WTC11 (cell line): ENCODE results near the gene KRTAP5-3. TPM values are rescaled to one million over a fixed set of nuclear protein-coding genes. Genes with fewer than 3 reads are reported as not detected.
"Not testable (repeated sequence)": the region's sequence is repeated elsewhere in the genome, so short reads cannot be mapped to it uniquely, and the experiment has no call there.

Experiments used
- ATAC-seq: fragments of 200-7000 bp; cut with Tn5 transposase; 2 replicates; pipeline ENCODE4 v1.10.0; 2021; ENCODE audit warnings: mild to moderate bottlenecking, moderate library complexity
- CTCF ChIA-PET: fragments of 300-600 bp; sonication (Branson Sonifier 250); formaldehyde crosslinking; loops from one replicate; lab custom pipeline; 2021; ENCODE audit warnings: antibody characterized with exemption; lab: Charles Lee
- POLR2A ChIA-PET: fragments of 350-600 bp; sonication (Branson Sonifier 250); formaldehyde crosslinking; loops from one replicate; lab custom pipeline; 2021; ENCODE audit warnings: antibody characterized with exemption; lab: Charles Lee
- DNase-seq: peaks from one replicate; pipeline ENCODE4 v3.0.0; 2021; ENCODE audit warnings: low spot score
- H3K27ac Mint-ChIP-seq: 2 replicates; pipeline ENCODE4 v1.8.0; 2021; ENCODE audit warnings: mixed read lengths
- H3K27me3 Mint-ChIP-seq: 2 replicates; pipeline ENCODE4 v1.8.0; 2021; ENCODE audit warnings: low read depth, mild to moderate bottlenecking, moderate library complexity, mixed read lengths
- H3K36me3 Mint-ChIP-seq: 2 replicates; pipeline ENCODE4 v1.8.0; 2021; ENCODE audit warnings: mixed read lengths
- H3K4me1 Mint-ChIP-seq: 2 replicates; pipeline ENCODE4 v1.8.0; 2022; ENCODE audit warnings: mixed read lengths
- H3K4me3 Mint-ChIP-seq: 2 replicates; pipeline ENCODE4 v1.8.0; 2021; ENCODE audit warnings: mild to moderate bottlenecking, moderate library complexity, mixed read lengths
- H3K9me3 Mint-ChIP-seq: 2 replicates; pipeline ENCODE4 v1.8.0; 2021; ENCODE audit warnings: mixed read lengths
- CREM ChIP-seq: sonication (generic); formaldehyde crosslinking; IDR thresholded peaks from 2 replicates; pipeline ENCODE4 v1.8.1; 2022; ENCODE audit warnings: mild to moderate bottlenecking, missing genetic modification reagents, moderate library complexity
- ELF4 ChIP-seq: sonication (generic); formaldehyde crosslinking; IDR thresholded peaks from 2 replicates; pipeline ENCODE4 v1.8.1; 2022; ENCODE audit warnings: low read depth, mild to moderate bottlenecking, moderate library complexity, missing genetic modification reagents
- IRF2 ChIP-seq: sonication (generic); formaldehyde crosslinking; IDR thresholded peaks from 2 replicates; pipeline ENCODE4 v1.8.0; 2022; ENCODE audit warnings: low read depth, missing genetic modification reagents, borderline replicate concordance
- JAZF1 ChIP-seq: fragments of 250-450 bp; sonication (Bioruptor Pico); IDR thresholded peaks from 2 replicates; pipeline ENCODE4 v1.9.0; 2021; ENCODE audit warnings: moderate library complexity, mild to moderate bottlenecking, inconsistent platforms
- NFYB ChIP-seq: sonication (generic); formaldehyde crosslinking; conservative IDR thresholded peaks from 2 replicates; pipeline ENCODE4 v1.8.0; 2022; ENCODE audit warnings: low read depth, missing genetic modification reagents
- OVOL2 ChIP-seq: fragments of 250-450 bp; sonication (Bioruptor Pico); IDR thresholded peaks from 2 replicates; pipeline ENCODE4 v1.9.0; 2021; ENCODE audit warnings: mild to moderate bottlenecking, borderline replicate concordance
- SMAD3 ChIP-seq: sonication (generic); formaldehyde crosslinking; IDR thresholded peaks from 2 replicates; pipeline ENCODE4 v1.8.0; 2022; ENCODE audit warnings: missing genetic modification reagents, mild to moderate bottlenecking, borderline replicate concordance
- TP53 ChIP-seq: sonication (generic); formaldehyde crosslinking; IDR thresholded peaks from 2 replicates; pipeline ENCODE4 v1.8.1; 2023; ENCODE audit warnings: mild to moderate bottlenecking, missing genetic modification reagents
- total RNA-seq: library from RNA; stranded (reverse); gene quantifications from 3 replicates; pipeline ENCODE4 v1.2.3, GENCODE V29; 2021
- TF ChIP-seq, protein P1 (sequence below): fragments of 250-450 bp; sonication (Bioruptor Pico); IDR thresholded peaks from 2 replicates; pipeline ENCODE4 v1.9.0; 2021; ENCODE audit warnings: mild to moderate bottlenecking
- TF ChIP-seq, protein P2 (sequence below): sonication (generic); formaldehyde crosslinking; IDR thresholded peaks from 2 replicates; pipeline ENCODE4 v1.8.1; 2022; ENCODE audit warnings: mild to moderate bottlenecking, missing genetic modification reagents, moderate library complexity, borderline replicate concordance
- TF ChIP-seq, protein P3 (sequence below): sonication (generic); formaldehyde crosslinking; IDR thresholded peaks from 2 replicates; pipeline ENCODE4 v1.8.1; 2022; ENCODE audit warnings: low read depth, mild to moderate bottlenecking, moderate library complexity, missing genetic modification reagents, borderline replicate concordance
- TF ChIP-seq, protein P4 (sequence below): sonication (generic); formaldehyde crosslinking; IDR thresholded peaks from 2 replicates; pipeline ENCODE4 v1.8.0; 2022; ENCODE audit warnings: missing genetic modification reagents
- TF ChIP-seq, protein P5 (sequence below): sonication (generic); formaldehyde crosslinking; IDR thresholded peaks from 2 replicates; pipeline ENCODE4 v1.8.1; 2022; ENCODE audit warnings: missing genetic modification reagents, borderline replicate concordance
- TF ChIP-seq, protein P6 (sequence below): fragments of 250-450 bp; sonication (Bioruptor Pico); IDR thresholded peaks from 2 replicates; pipeline ENCODE4 v1.8.0; 2021; ENCODE audit warnings: mild to moderate bottlenecking
- TF ChIP-seq, protein P7 (sequence below): sonication (generic); formaldehyde crosslinking; IDR thresholded peaks from 2 replicates; pipeline ENCODE4 v1.8.1; 2023; ENCODE audit warnings: mild to moderate bottlenecking, missing genetic modification reagents, moderate library complexity

KRTAP5-3 gene
- total RNA-seq, 1 experiment from 2014 or later, result not detected

DNA sequence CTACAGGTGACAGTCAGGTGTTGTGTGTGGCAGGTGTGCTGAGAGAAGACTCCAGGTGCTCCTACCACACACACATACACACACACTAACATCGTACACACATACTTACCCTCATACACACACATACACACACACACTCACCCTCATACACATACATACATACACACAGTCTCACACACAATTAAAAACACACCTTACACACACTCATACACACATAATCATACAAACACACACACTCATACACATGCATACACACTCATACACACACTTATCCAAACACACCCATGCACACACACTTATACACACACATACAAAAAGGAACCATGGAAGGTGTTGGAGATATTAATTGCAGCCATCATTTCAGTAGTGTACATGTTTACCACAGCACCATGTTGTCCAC, 4.6 kb downstream of the KRTAP5-3 start (continued):
- TF ChIP-seq, protein P1, sequence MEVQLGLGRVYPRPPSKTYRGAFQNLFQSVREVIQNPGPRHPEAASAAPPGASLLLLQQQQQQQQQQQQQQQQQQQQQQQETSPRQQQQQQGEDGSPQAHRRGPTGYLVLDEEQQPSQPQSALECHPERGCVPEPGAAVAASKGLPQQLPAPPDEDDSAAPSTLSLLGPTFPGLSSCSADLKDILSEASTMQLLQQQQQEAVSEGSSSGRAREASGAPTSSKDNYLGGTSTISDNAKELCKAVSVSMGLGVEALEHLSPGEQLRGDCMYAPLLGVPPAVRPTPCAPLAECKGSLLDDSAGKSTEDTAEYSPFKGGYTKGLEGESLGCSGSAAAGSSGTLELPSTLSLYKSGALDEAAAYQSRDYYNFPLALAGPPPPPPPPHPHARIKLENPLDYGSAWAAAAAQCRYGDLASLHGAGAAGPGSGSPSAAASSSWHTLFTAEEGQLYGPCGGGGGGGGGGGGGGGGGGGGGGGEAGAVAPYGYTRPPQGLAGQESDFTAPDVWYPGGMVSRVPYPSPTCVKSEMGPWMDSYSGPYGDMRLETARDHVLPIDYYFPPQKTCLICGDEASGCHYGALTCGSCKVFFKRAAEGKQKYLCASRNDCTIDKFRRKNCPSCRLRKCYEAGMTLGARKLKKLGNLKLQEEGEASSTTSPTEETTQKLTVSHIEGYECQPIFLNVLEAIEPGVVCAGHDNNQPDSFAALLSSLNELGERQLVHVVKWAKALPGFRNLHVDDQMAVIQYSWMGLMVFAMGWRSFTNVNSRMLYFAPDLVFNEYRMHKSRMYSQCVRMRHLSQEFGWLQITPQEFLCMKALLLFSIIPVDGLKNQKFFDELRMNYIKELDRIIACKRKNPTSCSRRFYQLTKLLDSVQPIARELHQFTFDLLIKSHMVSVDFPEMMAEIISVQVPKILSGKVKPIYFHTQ, result no peak
- TF ChIP-seq TP53, result no peak
- TF ChIP-seq, protein P2, sequence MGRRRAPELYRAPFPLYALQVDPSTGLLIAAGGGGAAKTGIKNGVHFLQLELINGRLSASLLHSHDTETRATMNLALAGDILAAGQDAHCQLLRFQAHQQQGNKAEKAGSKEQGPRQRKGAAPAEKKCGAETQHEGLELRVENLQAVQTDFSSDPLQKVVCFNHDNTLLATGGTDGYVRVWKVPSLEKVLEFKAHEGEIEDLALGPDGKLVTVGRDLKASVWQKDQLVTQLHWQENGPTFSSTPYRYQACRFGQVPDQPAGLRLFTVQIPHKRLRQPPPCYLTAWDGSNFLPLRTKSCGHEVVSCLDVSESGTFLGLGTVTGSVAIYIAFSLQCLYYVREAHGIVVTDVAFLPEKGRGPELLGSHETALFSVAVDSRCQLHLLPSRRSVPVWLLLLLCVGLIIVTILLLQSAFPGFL (CRISPR knock-in tag), result no peak
- no peak for TF ChIP-seq SMAD3 (CRISPR knock-in tag)

DNA sequence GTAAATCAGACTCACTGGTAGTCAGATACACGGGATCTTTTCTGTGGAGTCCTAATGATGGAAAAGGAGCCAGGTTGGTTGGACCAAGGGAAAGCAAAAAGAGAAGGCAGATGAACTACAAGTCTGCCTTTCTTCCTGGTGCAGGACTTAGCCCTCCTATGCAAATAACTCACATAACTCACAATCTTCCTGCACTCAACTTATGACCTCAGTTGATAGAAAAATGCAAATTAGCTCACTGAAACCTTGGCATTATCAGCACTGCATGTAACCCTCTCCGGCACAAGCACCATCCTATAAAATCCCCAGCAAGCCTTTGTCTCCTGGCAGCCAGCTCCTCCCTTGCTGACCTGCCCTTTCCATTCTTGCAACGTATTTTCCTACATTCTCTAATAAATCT, 6.6 kb downstream of the KRTAP5-3 start:
- H3K4me3 Mint-ChIP-seq, H3K27ac Mint-ChIP-seq, POLR2A ChIA-PET, ATAC-seq, DNase-seq: not testable (repeated sequence)
- CTCF ChIA-PET, result interaction anchor here (3.2 kb wide), 1 partner anchor 55 kb away, joined by 11 read pairs; no protein-coding TSS in a partner anchor
- H3K27me3 Mint-ChIP-seq, result peaks cover 47% of the 10 kb centered on the region
- peaks cover 40% of the 10 kb centered on the region for H3K9me3 Mint-ChIP-seq
- peaks cover 21% of the 10 kb centered on the region for H3K4me1 Mint-ChIP-seq
- H3K36me3 Mint-ChIP-seq, result peaks cover 36% of the 10 kb centered on the region

DNA sequence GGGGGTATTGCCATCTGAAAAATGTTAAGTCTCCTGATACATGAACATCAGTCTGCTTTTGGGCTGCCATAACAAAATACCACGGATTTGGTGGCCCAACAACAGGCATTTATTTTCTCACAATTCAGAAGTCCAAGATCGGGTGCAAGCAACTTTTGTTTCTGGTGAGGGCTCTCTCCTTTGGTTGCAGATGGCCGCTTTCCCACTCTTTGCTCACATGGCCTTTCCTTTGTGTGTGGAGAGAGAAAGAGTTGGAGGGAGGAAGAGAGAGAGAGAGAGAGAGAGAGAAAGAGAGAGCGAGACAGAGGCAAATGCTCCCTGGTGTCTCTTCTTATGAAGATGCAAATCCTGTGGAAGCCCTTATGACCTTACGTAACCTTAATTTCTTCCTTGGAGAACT, 7.6 kb downstream of the KRTAP5-3 start:
- Mint-ChIP-seq H3K36me3 (peaks cover 36% of the 10 kb centered on the region), H3K9me3 (peaks cover 40% of the 10 kb centered on the region), H3K4me3 (no peak overlapping the region)
- DNase-seq (no peak), ATAC-seq (no peak)
- TF ChIP-seq IRF2 (CRISPR knock-in tag) (no peak), NFYB (CRISPR knock-in tag) (no peak), ELF4 (no peak), CREM (CRISPR knock-in tag) (no peak), OVOL2 (CRISPR knock-in tag) (no peak), JAZF1 (no peak)
- TF ChIP-seq, protein P3, sequence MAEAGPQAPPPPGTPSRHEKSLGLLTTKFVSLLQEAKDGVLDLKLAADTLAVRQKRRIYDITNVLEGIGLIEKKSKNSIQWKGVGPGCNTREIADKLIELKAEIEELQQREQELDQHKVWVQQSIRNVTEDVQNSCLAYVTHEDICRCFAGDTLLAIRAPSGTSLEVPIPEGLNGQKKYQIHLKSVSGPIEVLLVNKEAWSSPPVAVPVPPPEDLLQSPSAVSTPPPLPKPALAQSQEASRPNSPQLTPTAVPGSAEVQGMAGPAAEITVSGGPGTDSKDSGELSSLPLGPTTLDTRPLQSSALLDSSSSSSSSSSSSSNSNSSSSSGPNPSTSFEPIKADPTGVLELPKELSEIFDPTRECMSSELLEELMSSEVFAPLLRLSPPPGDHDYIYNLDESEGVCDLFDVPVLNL (CRISPR knock-in tag), result no peak
- TF ChIP-seq, protein P2 (CRISPR knock-in tag), result no peak
- TF ChIP-seq, protein P4, sequence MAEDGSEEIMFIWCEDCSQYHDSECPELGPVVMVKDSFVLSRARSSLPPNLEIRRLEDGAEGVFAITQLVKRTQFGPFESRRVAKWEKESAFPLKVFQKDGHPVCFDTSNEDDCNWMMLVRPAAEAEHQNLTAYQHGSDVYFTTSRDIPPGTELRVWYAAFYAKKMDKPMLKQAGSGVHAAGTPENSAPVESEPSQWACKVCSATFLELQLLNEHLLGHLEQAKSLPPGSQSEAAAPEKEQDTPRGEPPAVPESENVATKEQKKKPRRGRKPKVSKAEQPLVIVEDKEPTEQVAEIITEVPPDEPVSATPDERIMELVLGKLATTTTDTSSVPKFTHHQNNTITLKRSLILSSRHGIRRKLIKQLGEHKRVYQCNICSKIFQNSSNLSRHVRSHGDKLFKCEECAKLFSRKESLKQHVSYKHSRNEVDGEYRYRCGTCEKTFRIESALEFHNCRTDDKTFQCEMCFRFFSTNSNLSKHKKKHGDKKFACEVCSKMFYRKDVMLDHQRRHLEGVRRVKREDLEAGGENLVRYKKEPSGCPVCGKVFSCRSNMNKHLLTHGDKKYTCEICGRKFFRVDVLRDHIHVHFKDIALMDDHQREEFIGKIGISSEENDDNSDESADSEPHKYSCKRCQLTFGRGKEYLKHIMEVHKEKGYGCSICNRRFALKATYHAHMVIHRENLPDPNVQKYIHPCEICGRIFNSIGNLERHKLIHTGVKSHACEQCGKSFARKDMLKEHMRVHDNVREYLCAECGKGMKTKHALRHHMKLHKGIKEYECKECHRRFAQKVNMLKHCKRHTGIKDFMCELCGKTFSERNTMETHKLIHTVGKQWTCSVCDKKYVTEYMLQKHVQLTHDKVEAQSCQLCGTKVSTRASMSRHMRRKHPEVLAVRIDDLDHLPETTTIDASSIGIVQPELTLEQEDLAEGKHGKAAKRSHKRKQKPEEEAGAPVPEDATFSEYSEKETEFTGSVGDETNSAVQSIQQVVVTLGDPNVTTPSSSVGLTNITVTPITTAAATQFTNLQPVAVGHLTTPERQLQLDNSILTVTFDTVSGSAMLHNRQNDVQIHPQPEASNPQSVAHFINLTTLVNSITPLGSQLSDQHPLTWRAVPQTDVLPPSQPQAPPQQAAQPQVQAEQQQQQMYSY (CRISPR knock-in tag), result no peak
- TF ChIP-seq, protein P5, sequence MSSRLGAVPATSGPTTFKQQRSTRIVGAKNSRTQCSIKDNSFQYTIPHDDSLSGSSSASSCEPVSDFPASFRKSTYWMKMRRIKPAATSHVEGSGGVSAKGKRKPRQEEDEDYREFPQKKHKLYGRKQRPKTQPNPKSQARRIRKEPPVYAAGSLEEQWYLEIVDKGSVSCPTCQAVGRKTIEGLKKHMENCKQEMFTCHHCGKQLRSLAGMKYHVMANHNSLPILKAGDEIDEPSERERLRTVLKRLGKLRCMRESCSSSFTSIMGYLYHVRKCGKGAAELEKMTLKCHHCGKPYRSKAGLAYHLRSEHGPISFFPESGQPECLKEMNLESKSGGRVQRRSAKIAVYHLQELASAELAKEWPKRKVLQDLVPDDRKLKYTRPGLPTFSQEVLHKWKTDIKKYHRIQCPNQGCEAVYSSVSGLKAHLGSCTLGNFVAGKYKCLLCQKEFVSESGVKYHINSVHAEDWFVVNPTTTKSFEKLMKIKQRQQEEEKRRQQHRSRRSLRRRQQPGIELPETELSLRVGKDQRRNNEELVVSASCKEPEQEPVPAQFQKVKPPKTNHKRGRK, result no peak
- TF ChIP-seq, protein P6, sequence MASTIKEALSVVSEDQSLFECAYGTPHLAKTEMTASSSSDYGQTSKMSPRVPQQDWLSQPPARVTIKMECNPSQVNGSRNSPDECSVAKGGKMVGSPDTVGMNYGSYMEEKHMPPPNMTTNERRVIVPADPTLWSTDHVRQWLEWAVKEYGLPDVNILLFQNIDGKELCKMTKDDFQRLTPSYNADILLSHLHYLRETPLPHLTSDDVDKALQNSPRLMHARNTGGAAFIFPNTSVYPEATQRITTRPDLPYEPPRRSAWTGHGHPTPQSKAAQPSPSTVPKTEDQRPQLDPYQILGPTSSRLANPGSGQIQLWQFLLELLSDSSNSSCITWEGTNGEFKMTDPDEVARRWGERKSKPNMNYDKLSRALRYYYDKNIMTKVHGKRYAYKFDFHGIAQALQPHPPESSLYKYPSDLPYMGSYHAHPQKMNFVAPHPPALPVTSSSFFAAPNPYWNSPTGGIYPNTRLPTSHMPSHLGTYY (CRISPR knock-in tag), result no peak
- TF ChIP-seq, protein P7, sequence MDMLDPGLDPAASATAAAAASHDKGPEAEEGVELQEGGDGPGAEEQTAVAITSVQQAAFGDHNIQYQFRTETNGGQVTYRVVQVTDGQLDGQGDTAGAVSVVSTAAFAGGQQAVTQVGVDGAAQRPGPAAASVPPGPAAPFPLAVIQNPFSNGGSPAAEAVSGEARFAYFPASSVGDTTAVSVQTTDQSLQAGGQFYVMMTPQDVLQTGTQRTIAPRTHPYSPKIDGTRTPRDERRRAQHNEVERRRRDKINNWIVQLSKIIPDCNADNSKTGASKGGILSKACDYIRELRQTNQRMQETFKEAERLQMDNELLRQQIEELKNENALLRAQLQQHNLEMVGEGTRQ, result no peak
- TF ChIP-seq, all 79 proteins: peak for 0
- CTCF ChIA-PET, result interaction anchor here (3.1 to 3.2 kb wide), 2 partner anchors 26 to 54 kb away, joined by 8 to 11 read pairs; no protein-coding TSS in a partner anchor
- Mint-ChIP-seq H3K27ac (no peak overlapping the region), H3K4me1 (peaks cover 31% of the 10 kb centered on the region), H3K27me3 (peaks cover 50% of the 10 kb centered on the region)
- POLR2A ChIA-PET, result no interaction called here
